Effector memory CD4-positive, alpha-beta T cell (primary cell): Measurements from ENCODE around the gene ATXN7.

Experiments used
- DNase-seq, 3 donors: peaks; one replicate each; pipeline ENCODE4 v3.0.0-alpha.2; 2020
- H3K27ac ChIP-seq: 2 replicates; pipeline ENCODE4 v1.7.0; 2013; ENCODE audit warnings: mild to moderate bottlenecking, low read length, moderate library complexity; ENCODE audit not compliant: insufficient read depth, poor library complexity, severe bottlenecking
- H3K27me3 ChIP-seq: replicated peaks from 2 replicates; pipeline ENCODE4 v1.7.0; 2013; ENCODE audit warnings: mild to moderate bottlenecking, low read length; ENCODE audit not compliant: insufficient read depth, control insufficient read depth, poor library complexity, severe bottlenecking
- H3K36me3 ChIP-seq: 2 replicates; pipeline ENCODE4 v1.7.0; 2013; ENCODE audit warnings: mild to moderate bottlenecking, low read length, moderate library complexity; ENCODE audit not compliant: control insufficient read depth, insufficient read depth
- H3K4me1 ChIP-seq: 2 replicates; pipeline ENCODE4 v1.7.0; 2013; ENCODE audit warnings: low read length, mild to moderate bottlenecking; ENCODE audit not compliant: control insufficient read depth, insufficient read depth, poor library complexity, severe bottlenecking
- H3K4me3 ChIP-seq: 2 replicates; pipeline ENCODE4 v1.7.0; 2013; ENCODE audit warnings: low read length, low read depth, mild to moderate bottlenecking; ENCODE audit not compliant: insufficient read depth, poor library complexity, severe bottlenecking
- H3K9me3 ChIP-seq: 2 replicates; pipeline ENCODE4 v1.7.0; 2013; ENCODE audit warnings: mild to moderate bottlenecking, low read length, moderate library complexity; ENCODE audit not compliant: control insufficient read depth

The ATXN7 gene

GRCh38 chr3:63842127-63842526 is 21.5 kb upstream of the ATXN7 start:
- no peaks in the 10 kb centered on the region for H3K27me3 ChIP-seq
- H3K9me3 ChIP-seq = no peaks in the 10 kb centered on the region
- no peaks in the 10 kb centered on the region for H3K36me3 ChIP-seq
- no peak overlapping the region for H3K27ac ChIP-seq
- no peak overlapping the region for H3K4me3 ChIP-seq
- no peak for DNase-seq
- no peaks in the 10 kb centered on the region for H3K4me1 ChIP-seq

GRCh38 chr3:63845215-63845614 is 18.5 kb upstream of the ATXN7 start:
- Histone ChIP-seq H3K36me3 (no peaks in the 10 kb centered on the region), H3K27me3 (no peaks in the 10 kb centered on the region), H3K27ac (no peak overlapping the region), H3K4me1 (no peaks in the 10 kb centered on the region), H3K9me3 (no peaks in the 10 kb centered on the region), H3K4me3 (no peak overlapping the region)
- DNase-seq = no peak

GRCh38 chr3:63847718-63848450 is 15.8 kb upstream of the ATXN7 start:
- no peaks in the 10 kb centered on the region for H3K27me3 ChIP-seq
- no peak overlapping the region for H3K4me3 ChIP-seq
- no peaks in the 10 kb centered on the region for H3K36me3 ChIP-seq
- DNase-seq = no peak
- H3K27ac ChIP-seq = no peak overlapping the region
- H3K4me1 ChIP-seq = no peaks in the 10 kb centered on the region
- no peaks in the 10 kb centered on the region for H3K9me3 ChIP-seq

DNA sequence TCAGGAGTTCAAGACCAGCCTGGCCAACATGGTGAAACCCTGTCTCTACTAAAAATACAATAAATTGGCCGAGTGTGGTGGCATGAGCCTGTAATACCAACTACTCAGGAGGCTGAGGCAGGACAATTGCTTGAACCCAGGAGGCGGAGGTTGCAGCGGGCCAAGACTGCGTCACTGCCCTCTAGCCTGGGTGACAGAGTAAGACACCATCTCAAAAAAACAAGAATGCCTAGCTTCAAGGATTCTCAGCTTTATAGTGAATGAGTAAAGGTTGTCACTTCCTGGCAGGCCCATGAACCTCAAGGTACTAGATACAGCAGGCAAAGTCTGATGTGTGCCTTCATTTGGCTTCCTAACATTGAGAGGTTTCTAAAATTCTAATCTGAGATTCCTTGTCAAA is 14.5 kb upstream of the ATXN7 start:
- no peak overlapping the region for H3K4me3 ChIP-seq
- no peaks in the 10 kb centered on the region for H3K27me3 ChIP-seq
- no peak for DNase-seq

GRCh38 chr3:63851287-63851686 is 12.4 kb upstream of the ATXN7 start:
- no peak for DNase-seq
- H3K4me3 ChIP-seq = no peak overlapping the region
- no peak overlapping the region for H3K27ac ChIP-seq
- no peaks in the 10 kb centered on the region for H3K4me1 ChIP-seq
- no peaks in the 10 kb centered on the region for H3K27me3 ChIP-seq
- H3K9me3 ChIP-seq = no peaks in the 10 kb centered on the region
- H3K36me3 ChIP-seq = no peaks in the 10 kb centered on the region

More for the DNA sequence above, 14.5 kb upstream of the ATXN7 start:
- Histone ChIP-seq H3K36me3 (no peaks in the 10 kb centered on the region), H3K27ac (no peak overlapping the region), H3K9me3 (no peaks in the 10 kb centered on the region), H3K4me1 (no peaks in the 10 kb centered on the region)

GRCh38 chr3:63853106-63853505 is 10.6 kb upstream of the ATXN7 start:
- Histone ChIP-seq H3K4me3 (no peak overlapping the region), H3K27me3 (no peaks in the 10 kb centered on the region), H3K27ac (no peak overlapping the region), H3K9me3 (no peaks in the 10 kb centered on the region), H3K4me1 (no peaks in the 10 kb centered on the region), H3K36me3 (no peaks in the 10 kb centered on the region)
- no peak for DNase-seq

DNA sequence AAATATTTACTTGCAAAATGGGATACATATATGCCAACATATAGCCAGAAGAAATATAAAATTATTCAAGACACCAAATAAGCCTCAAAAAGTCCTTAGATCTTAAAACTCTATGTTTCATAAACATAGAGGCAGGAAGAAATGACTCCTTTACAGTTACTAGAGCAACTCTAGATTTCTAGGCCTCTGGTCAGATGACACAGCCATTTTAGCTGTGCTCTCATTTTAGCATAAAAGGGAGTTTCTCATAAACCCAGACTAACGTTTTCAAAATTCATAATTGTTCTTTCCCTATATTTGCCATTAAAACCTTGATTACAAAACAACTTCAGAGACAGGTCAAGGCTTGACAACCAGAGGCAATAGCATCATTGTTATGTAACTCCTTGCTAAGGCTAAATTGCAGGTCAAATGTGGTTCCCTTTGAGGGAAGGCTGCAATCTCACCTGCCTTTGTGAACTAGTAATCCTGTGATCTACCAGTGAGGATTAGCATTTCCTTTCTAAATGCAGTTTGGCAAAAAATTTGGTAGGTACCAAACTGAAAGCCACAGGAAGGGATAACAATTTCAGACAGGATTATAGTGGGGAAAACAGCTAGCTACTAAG is 8.2 kb upstream of the ATXN7 start:
- H3K27me3 ChIP-seq = no peaks in the 10 kb centered on the region
- H3K27ac ChIP-seq = no peak overlapping the region
- no peak overlapping the region for H3K4me3 ChIP-seq
- DNase-seq = no peak
- H3K9me3 ChIP-seq = no peaks in the 10 kb centered on the region
- H3K36me3 ChIP-seq = no peaks in the 10 kb centered on the region
- H3K4me1 ChIP-seq = no peaks in the 10 kb centered on the region

DNA sequence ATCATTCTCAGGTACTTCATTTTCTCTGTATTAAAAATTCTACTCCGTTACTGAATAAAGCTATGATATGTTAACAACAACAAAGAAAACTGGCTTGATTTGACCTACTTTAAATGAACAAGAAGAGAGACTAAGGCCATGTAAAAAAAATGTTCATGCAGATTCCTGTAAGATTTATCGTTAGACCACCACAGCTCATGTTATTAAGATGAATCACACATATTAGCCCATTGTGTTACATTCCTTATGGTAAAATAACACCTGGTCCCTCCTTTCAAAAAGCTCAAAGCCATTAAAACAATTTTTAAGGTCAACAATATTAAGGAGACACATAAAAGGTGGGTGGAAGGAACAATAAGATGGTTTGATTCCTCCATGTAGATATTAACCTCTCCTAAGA is 6.4 kb upstream of the ATXN7 start:
- Histone ChIP-seq H3K4me3 (no peak overlapping the region), H3K27me3 (no peaks in the 10 kb centered on the region), H3K4me1 (no peaks in the 10 kb centered on the region), H3K27ac (no peak overlapping the region), H3K9me3 (no peaks in the 10 kb centered on the region), H3K36me3 (no peaks in the 10 kb centered on the region)
- no peak for DNase-seq

GRCh38 chr3:63860776-63861175 is 2.9 kb upstream of the ATXN7 start:
- Histone ChIP-seq H3K36me3 (no peaks in the 10 kb centered on the region), H3K4me1 (peaks cover 10% of the 10 kb centered on the region), H3K4me3 (no peak overlapping the region), H3K9me3 (no peaks in the 10 kb centered on the region), H3K27ac (no peak overlapping the region), H3K27me3 (no peaks in the 10 kb centered on the region)
- no peak for DNase-seq

DNA sequence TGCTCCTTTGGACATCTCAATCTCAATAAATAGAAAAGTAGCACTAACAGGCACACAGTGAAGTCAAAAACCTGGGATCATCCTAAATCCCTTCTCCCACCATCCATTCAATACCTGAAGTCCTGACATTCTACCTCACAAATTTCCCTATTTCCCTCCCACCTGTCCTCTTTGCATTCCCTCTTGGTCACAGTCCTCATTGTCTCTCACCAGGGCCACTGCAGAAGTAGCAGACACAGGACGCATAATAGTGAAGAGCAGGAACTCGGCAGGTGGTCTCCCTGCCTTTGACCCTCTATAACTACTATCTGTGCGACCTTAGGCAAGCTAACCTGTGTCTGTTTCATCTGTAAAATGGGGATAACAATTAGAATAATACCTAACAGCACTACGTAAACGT is 2.4 kb upstream of the ATXN7 start:
- H3K4me1 ChIP-seq = peaks cover 10% of the 10 kb centered on the region
- no peak overlapping the region for H3K27ac ChIP-seq
- no peak for DNase-seq
- no peaks in the 10 kb centered on the region for H3K27me3 ChIP-seq
- H3K4me3 ChIP-seq = no peak overlapping the region
- H3K9me3 ChIP-seq = no peaks in the 10 kb centered on the region
- no peaks in the 10 kb centered on the region for H3K36me3 ChIP-seq
